ENCODE results near the gene PDCD6IP.
"Not testable (repeated sequence)": the region's sequence is repeated elsewhere in the genome, so short reads cannot be mapped to it uniquely, and the experiment has no call there.

Gene PDCD6IP

GRCh38 chr3:33848624-33849347 lies 50.4 kb downstream of the PDCD6IP start:
- no peak for DNase-seq (ENCODE audit: low spot score)

- not testable (repeated sequence) for DNase-seq (ENCODE audit: low spot score)
These were observed 52.2 kb downstream of the PDCD6IP start for GRCh38 chr3:33850599-33850998.

- not testable (repeated sequence) for DNase-seq (ENCODE audit: low spot score)
These were observed 57.0 kb downstream of the PDCD6IP start for GRCh38 chr3:33855407-33855806.

- no peak for DNase-seq (ENCODE audit: low spot score)
These were observed 57.6 kb downstream of the PDCD6IP start for GRCh38 chr3:33855884-33856546.

- DNase-seq (ENCODE audit: low spot score): not testable (repeated sequence)
These were observed 59.3 kb downstream of the PDCD6IP start for GRCh38 chr3:33857701-33858100.

- no peak for DNase-seq (ENCODE audit: low spot score)
These were observed 59.7 kb downstream of the PDCD6IP start for GRCh38 chr3:33858131-33858530.

- no peak for DNase-seq (ENCODE audit: low spot score)
These were observed 62.1 kb downstream of the PDCD6IP start for GRCh38 chr3:33860373-33861050.

GRCh38 chr3:33865133-33865532 lies 66.7 kb downstream of the PDCD6IP start:
- DNase-seq (ENCODE audit: low spot score): no peak

- DNase-seq (ENCODE audit: low spot score): no peak
These were observed 69.9 kb downstream of the PDCD6IP start for GRCh38 chr3:33868309-33868708.

GRCh38 chr3:33869977-33870376 lies 71.5 kb downstream of the PDCD6IP start:
- DNase-seq (ENCODE audit: low spot score): no peak

- DNase-seq (ENCODE audit: low spot score): no peak
These were observed 76.4 kb downstream of the PDCD6IP start for GRCh38 chr3:33874815-33875214.

GRCh38 chr3:33875680-33876079 lies 77.2 kb downstream of the PDCD6IP start:
- DNase-seq (ENCODE audit: low spot score): no peak

GRCh38 chr3:33877187-33877586 lies 78.8 kb downstream of the PDCD6IP start:
- DNase-seq (ENCODE audit: low spot score): no peak

GRCh38 chr3:33879540-33879939 lies 81.1 kb downstream of the PDCD6IP start:
- DNase-seq (ENCODE audit: low spot score): no peak

GRCh38 chr3:33881156-33882064 lies 83.0 kb downstream of the PDCD6IP start:
- DNase-seq (ENCODE audit: low spot score): no peak

- DNase-seq (ENCODE audit: low spot score): no peak
These were observed 83.9 kb downstream of the PDCD6IP start for GRCh38 chr3:33882296-33882695.

GRCh38 chr3:33883538-33883950 lies 85.1 kb downstream of the PDCD6IP start:
- DNase-seq (ENCODE audit: low spot score): peak; percentile 30

- DNase-seq (ENCODE audit: low spot score): no peak
These were observed 85.6 kb downstream of the PDCD6IP start for GRCh38 chr3:33883951-33884561.

GRCh38 chr3:33884701-33885100 lies 86.3 kb downstream of the PDCD6IP start:
- DNase-seq (ENCODE audit: low spot score): no peak

- no peak for DNase-seq (ENCODE audit: low spot score)
These were observed 87.1 kb downstream of the PDCD6IP start for GRCh38 chr3:33885496-33885895.

- DNase-seq (ENCODE audit: low spot score): no peak
These were observed 87.6 kb downstream of the PDCD6IP start for GRCh38 chr3:33886015-33886414.

- no peak for DNase-seq (ENCODE audit: low spot score)
These were observed 89.0 kb downstream of the PDCD6IP start for GRCh38 chr3:33887478-33887877.
